WTC11 (cell line): ENCODE measurements around the gene MTHFD1L.

Source experiments
- ATF6 ChIP-seq: sonication (generic); formaldehyde crosslinking; IDR thresholded peaks from 2 replicates; pipeline ENCODE4 v1.8.1; 2023; ENCODE audit warnings: mild to moderate bottlenecking, missing genetic modification reagents
- CREB1 ChIP-seq: sonication (generic); formaldehyde crosslinking; IDR thresholded peaks from 2 replicates; pipeline ENCODE4 v1.8.0; 2023; ENCODE audit warnings: mild to moderate bottlenecking, missing genetic modification reagents
- CREM ChIP-seq: sonication (generic); formaldehyde crosslinking; IDR thresholded peaks from 2 replicates; pipeline ENCODE4 v1.8.1; 2022; ENCODE audit warnings: mild to moderate bottlenecking, missing genetic modification reagents, moderate library complexity
- CTCF ChIP-seq: fragments of 200-600 bp; IDR thresholded peaks from 2 replicates; pipeline ENCODE4 v1.8.0; 2022; ENCODE audit warnings: antibody characterized with exemption
- ESRRA ChIP-seq: sonication (generic); formaldehyde crosslinking; IDR thresholded peaks from 2 replicates; pipeline ENCODE4 v1.8.1; 2022; ENCODE audit warnings: mild to moderate bottlenecking, missing genetic modification reagents, borderline replicate concordance
- FOXJ3 ChIP-seq: sonication (generic); formaldehyde crosslinking; IDR thresholded peaks from 2 replicates; pipeline ENCODE4 v1.9.0; 2021; ENCODE audit warnings: missing genetic modification reagents, mild to moderate bottlenecking, borderline replicate concordance
- FOXP4 ChIP-seq: sonication (generic); formaldehyde crosslinking; IDR thresholded peaks from 2 replicates; pipeline ENCODE4 v1.8.0; 2022; ENCODE audit warnings: mild to moderate bottlenecking, missing genetic modification reagents
- JAZF1 ChIP-seq: fragments of 250-450 bp; sonication (Bioruptor Pico); IDR thresholded peaks from 2 replicates; pipeline ENCODE4 v1.9.0; 2021; ENCODE audit warnings: moderate library complexity, mild to moderate bottlenecking, inconsistent platforms
- MAX ChIP-seq: sonication (generic); formaldehyde crosslinking; IDR thresholded peaks from 2 replicates; pipeline ENCODE4 v1.8.0; 2022; ENCODE audit warnings: mild to moderate bottlenecking, missing genetic modification reagents
- NFYB ChIP-seq: sonication (generic); formaldehyde crosslinking; conservative IDR thresholded peaks from 2 replicates; pipeline ENCODE4 v1.8.0; 2022; ENCODE audit warnings: low read depth, missing genetic modification reagents
- OVOL2 ChIP-seq: fragments of 250-450 bp; sonication (Bioruptor Pico); IDR thresholded peaks from 2 replicates; pipeline ENCODE4 v1.9.0; 2021; ENCODE audit warnings: mild to moderate bottlenecking, borderline replicate concordance
- SP1 ChIP-seq: sonication (generic); formaldehyde crosslinking; conservative IDR thresholded peaks from 2 replicates; pipeline ENCODE4 v1.8.1; 2022; ENCODE audit warnings: missing genetic modification reagents
- TCF7 ChIP-seq: sonication (generic); formaldehyde crosslinking; IDR thresholded peaks from 2 replicates; pipeline ENCODE4 v1.8.0; 2022; ENCODE audit warnings: mild to moderate bottlenecking, low read depth, missing genetic modification reagents, moderate library complexity
- ZNF281 ChIP-seq: sonication (generic); formaldehyde crosslinking; IDR thresholded peaks from 2 replicates; pipeline ENCODE4 v1.8.0; 2023; ENCODE audit warnings: mild to moderate bottlenecking, missing genetic modification reagents

GRCh38 chr6:150964765-150965164, 99.3 kb downstream of the MTHFD1L start:
- TF ChIP-seq FOXP4 (CRISPR knock-in tag) = no peak
- no peak for TF ChIP-seq ATF6
- no peak for TF ChIP-seq CTCF
- TF ChIP-seq CREB1 (CRISPR knock-in tag) = no peak
- TF ChIP-seq ESRRA (CRISPR knock-in tag) = no peak
- no peak for TF ChIP-seq SP1 (CRISPR knock-in tag)
- no peak for TF ChIP-seq NFYB (CRISPR knock-in tag)
- TF ChIP-seq CREM (CRISPR knock-in tag) = no peak
- no peak for TF ChIP-seq OVOL2
- no peak for TF ChIP-seq JAZF1
- no peak for TF ChIP-seq TCF7
- TF ChIP-seq ZNF281 (CRISPR knock-in tag) = no peak
- no peak for TF ChIP-seq MAX (CRISPR knock-in tag)
- no peak for TF ChIP-seq FOXJ3 (CRISPR knock-in tag)
